ENCODE measurements around the gene C22orf39.

C22orf39 gene

DNA sequence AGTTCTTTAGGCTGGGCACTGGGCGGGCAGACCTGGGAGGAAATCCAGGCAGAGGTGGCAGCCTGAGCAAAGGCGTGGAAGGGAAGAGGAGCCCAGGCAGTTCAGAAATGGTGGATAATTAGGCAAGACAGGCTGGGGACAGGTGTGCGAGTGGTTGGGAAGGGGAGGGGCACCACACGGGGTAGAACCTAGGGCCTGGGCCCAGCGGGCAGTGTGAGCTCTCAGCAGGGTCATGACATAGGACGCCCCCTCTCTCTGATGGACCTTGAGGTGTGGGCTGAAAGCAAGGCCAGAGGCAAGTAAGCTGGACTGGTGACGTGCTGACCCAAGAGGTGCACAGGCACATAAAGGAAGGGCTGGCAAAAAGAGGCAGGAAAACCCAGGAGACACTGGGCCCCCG is 24.7 kb upstream of the C22orf39 start:
- Histone ChIP-seq H3K27ac (no peak overlapping the region), H3K4me2 (no peak overlapping the region), H3K4me3 (IDR thresholded peaks at IDR 0.05; ENCODE audit: insufficient read depth, low read depth, low read length) (no peak overlapping the region), H3K27me3 (ENCODE audit: insufficient read depth, low read depth) (no peaks in the 10 kb centered on the region), H3K4me1 (ENCODE audit: low read depth, poor library complexity, severe bottlenecking) (peaks cover 28% of the 10 kb centered on the region), H3K36me3 (ENCODE audit: insufficient read depth) (no peaks in the 10 kb centered on the region), H3K79me2 (ENCODE audit: insufficient read depth, low read depth) (peaks cover 27% of the 10 kb centered on the region), H4K20me1 (ENCODE audit: insufficient read depth) (no peaks in the 10 kb centered on the region; the same call in 1 of the 2 replicates), H2AFZ (ENCODE audit: low read depth) (no peak overlapping the region), H3K9ac (no peak overlapping the region)
- TF ChIP-seq, protein P1, sequence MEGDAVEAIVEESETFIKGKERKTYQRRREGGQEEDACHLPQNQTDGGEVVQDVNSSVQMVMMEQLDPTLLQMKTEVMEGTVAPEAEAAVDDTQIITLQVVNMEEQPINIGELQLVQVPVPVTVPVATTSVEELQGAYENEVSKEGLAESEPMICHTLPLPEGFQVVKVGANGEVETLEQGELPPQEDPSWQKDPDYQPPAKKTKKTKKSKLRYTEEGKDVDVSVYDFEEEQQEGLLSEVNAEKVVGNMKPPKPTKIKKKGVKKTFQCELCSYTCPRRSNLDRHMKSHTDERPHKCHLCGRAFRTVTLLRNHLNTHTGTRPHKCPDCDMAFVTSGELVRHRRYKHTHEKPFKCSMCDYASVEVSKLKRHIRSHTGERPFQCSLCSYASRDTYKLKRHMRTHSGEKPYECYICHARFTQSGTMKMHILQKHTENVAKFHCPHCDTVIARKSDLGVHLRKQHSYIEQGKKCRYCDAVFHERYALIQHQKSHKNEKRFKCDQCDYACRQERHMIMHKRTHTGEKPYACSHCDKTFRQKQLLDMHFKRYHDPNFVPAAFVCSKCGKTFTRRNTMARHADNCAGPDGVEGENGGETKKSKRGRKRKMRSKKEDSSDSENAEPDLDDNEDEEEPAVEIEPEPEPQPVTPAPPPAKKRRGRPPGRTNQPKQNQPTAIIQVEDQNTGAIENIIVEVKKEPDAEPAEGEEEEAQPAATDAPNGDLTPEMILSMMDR (conservative IDR thresholded peaks at IDR 0.05; ENCODE audit: low read depth, low read length) = no peak

DNA sequence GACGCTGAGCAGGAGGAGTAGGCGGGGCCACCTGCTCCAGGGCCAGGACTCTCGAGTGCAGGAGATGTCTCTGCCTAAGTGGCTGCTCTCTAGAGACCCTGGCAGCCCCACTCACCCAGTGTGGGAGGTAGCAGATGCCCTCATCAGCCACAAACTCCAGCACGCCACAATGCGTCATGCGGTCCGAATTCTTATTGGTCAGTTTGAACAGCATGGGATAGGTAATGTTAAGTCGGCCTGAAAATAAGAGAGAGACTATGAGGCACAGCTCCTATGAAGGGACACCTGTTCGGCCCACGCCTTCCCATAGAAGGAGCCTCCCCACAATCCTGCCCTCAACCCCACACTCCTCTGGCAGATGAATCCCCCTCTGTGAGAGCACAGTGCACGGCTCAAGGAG is 24.1 kb upstream of the C22orf39 start:
- H3K4me1 ChIP-seq (ENCODE audit: low read depth, poor library complexity, severe bottlenecking) = peaks cover 21% of the 10 kb centered on the region
- H3K27ac ChIP-seq = no peak overlapping the region
- TF ChIP-seq, protein P1 (conservative IDR thresholded peaks at IDR 0.05; ENCODE audit: low read depth, low read length) = no peak
- H3K4me2 ChIP-seq = no peak overlapping the region
- peaks cover 20% of the 10 kb centered on the region for H3K79me2 ChIP-seq (ENCODE audit: insufficient read depth, low read depth)
- no peaks in the 10 kb centered on the region for H3K36me3 ChIP-seq (ENCODE audit: insufficient read depth)
- H3K27me3 ChIP-seq (ENCODE audit: insufficient read depth, low read depth) = no peaks in the 10 kb centered on the region
- no peak overlapping the region for H2AFZ ChIP-seq (ENCODE audit: low read depth)
- H4K20me1 ChIP-seq (ENCODE audit: insufficient read depth) = no peaks in the 10 kb centered on the region; the same call in 1 of the 2 replicates
- no peak overlapping the region for H3K4me3 ChIP-seq (IDR thresholded peaks at IDR 0.05; ENCODE audit: insufficient read depth, low read depth, low read length)
- no peak overlapping the region for H3K9ac ChIP-seq

- H2AFZ ChIP-seq (ENCODE audit: low read depth) = no peak overlapping the region
- H4K20me1 ChIP-seq (ENCODE audit: insufficient read depth) = no peaks in the 10 kb centered on the region
- H3K4me3 ChIP-seq (IDR thresholded peaks at IDR 0.05; ENCODE audit: insufficient read depth, low read depth, low read length) = no peak overlapping the region
- H3K36me3 ChIP-seq (ENCODE audit: insufficient read depth) = no peaks in the 10 kb centered on the region
- H3K4me1 ChIP-seq (ENCODE audit: low read depth, poor library complexity, severe bottlenecking) = peaks cover 20% of the 10 kb centered on the region
- H3K9ac ChIP-seq = no peak overlapping the region
- no peak overlapping the region for H3K4me2 ChIP-seq
- no peaks in the 10 kb centered on the region for H3K27me3 ChIP-seq (ENCODE audit: insufficient read depth, low read depth)
- no peak overlapping the region for H3K27ac ChIP-seq
- 0 out of 2 replicates have a peak, but pooled peaks cover 5% of the 10 kb centered on the region for H3K79me2 ChIP-seq (ENCODE audit: insufficient read depth, low read depth)
- TF ChIP-seq, protein P1 (conservative IDR thresholded peaks at IDR 0.05; ENCODE audit: low read depth, low read length) = no peak
Observed at GRCh38 chr22:19470010-19470409, 22.5 kb upstream of the C22orf39 start.

DNA sequence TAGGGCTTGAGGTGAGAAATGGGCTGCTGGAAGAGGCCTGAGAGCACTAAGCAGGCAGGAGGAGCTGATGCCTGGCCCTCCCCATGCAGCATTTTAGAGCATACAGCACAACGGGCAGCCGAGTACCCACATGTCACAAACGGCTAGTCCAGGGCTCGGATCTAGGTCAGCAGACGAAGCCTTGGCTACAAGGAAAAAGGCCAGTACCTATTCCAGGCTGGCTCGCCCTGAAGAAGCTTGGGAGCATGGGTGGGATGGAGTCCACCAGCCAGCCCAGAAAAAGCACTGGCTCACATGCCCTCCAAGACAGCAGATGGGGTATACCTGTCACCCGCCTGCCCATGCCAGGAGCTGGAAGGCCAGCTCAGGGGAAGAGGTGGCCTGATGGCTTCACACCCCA is 21.9 kb upstream of the C22orf39 start:
- Histone ChIP-seq H3K4me1 (ENCODE audit: low read depth, poor library complexity, severe bottlenecking) (peaks cover 20% of the 10 kb centered on the region), H3K4me2 (no peak overlapping the region), H3K36me3 (ENCODE audit: insufficient read depth) (no peaks in the 10 kb centered on the region), H3K9ac (no peak overlapping the region), H3K79me2 (ENCODE audit: insufficient read depth, low read depth) (0 out of 2 replicates have a peak, but pooled peaks cover 5% of the 10 kb centered on the region), H3K4me3 (IDR thresholded peaks at IDR 0.05; ENCODE audit: insufficient read depth, low read depth, low read length) (no peak overlapping the region), H3K27ac (no peak overlapping the region), H4K20me1 (ENCODE audit: insufficient read depth) (no peaks in the 10 kb centered on the region), H3K27me3 (ENCODE audit: insufficient read depth, low read depth) (no peaks in the 10 kb centered on the region), H2AFZ (ENCODE audit: low read depth) (no peak overlapping the region)
- TF ChIP-seq, protein P1 (conservative IDR thresholded peaks at IDR 0.05; ENCODE audit: low read depth, low read length) = no peak
